Heart right ventricle (tissue), 16 donors: ENCODE results near the gene COG5. TPM values are rescaled to one million over a fixed set of nuclear protein-coding genes. Genes with fewer than 3 reads are reported as not detected.
A peak's percentile ranks its signal among the peaks of the same experiment; 100 is the strongest.

Experiments used
- ATAC-seq, 8 donors: fragments of 200-7000 bp; cut with Tn5 transposase; one replicate each; pipeline ENCODE4 v1.9.1; 2020; ENCODE audit warnings: mild to moderate bottlenecking in 8 of 8, moderate library complexity in 8 of 8, moderate number of reproducible peaks in 1 of 8
- DNase-seq, 2 donors: peaks; one replicate each; pipeline ENCODE4 v3.0.0-alpha.2; 2020
- H3K27ac ChIP-seq, 10 donors: fragments of 200-600 bp; sonication (generic) in 2 of 10; one replicate each; pipeline versions ENCODE4 v1.5.0 to v1.8.0; 2020 to 2022; ENCODE audit warnings: mild to moderate bottlenecking in 3 of 10
- H3K27me3 ChIP-seq, 7 donors: fragments of 200-600 bp; one replicate each; pipeline ENCODE4 v1.8.0; 2021 to 2022; ENCODE audit warnings: mild to moderate bottlenecking in 2 of 7
- H3K36me3 ChIP-seq, 9 donors: fragments of 200-600 bp; sonication (generic) in 1 of 9; one replicate each; pipeline versions ENCODE4 v1.5.0 to v1.8.0; 2020 to 2022; ENCODE audit warnings: mild to moderate bottlenecking in 2 of 9
- H3K4me1 ChIP-seq, 9 donors: fragments of 200-600 bp; sonication (generic) in 1 of 9; one replicate each; pipeline versions ENCODE4 v1.5.0 to v1.8.0; 2020 to 2022; ENCODE audit warnings: mild to moderate bottlenecking in 4 of 9
- H3K4me3 ChIP-seq, 10 donors: fragments of 200-600 bp; sonication (generic) in 2 of 10; one replicate each; pipeline versions ENCODE4 v1.5.0 to v1.8.0; 2020 to 2022; ENCODE audit warnings: mild to moderate bottlenecking in 7 of 10, moderate library complexity in 2 of 10
- H3K9me3 ChIP-seq, 11 donors: fragments of 200-600 bp in 10 of 11; sonication (generic) in 2 of 11; one replicate each; pipeline versions ENCODE4 v1.5.0 to v1.8.0; 2013 to 2022; ENCODE audit warnings: mild to moderate bottlenecking in 2 of 11, control low read depth in 1 of 11, moderate library complexity in 1 of 11
- WGBS, 2 donors: extraction: QIAGEN DNeasy Blood & Tissue Kit; methylation state at CpG; one replicate each; pipeline ENCODE4 v1.1.7; 2013; ENCODE audit warnings: inconsistent platforms in 1 of 2; 5-methylcytosine and 5-hydroxymethylcytosine counted together
- intact Hi-C, 10 donors: fragments of 100-400 bp; cut with DNase I; formaldehyde crosslinking; loops; one replicate each; pipeline versions ENCODE4 v1.11.1 to v1.14.2; 2022
- polyA plus RNA-seq, 2 donors: library from polyadenylated mRNA; stranded (reverse); fragments of 200-250 nt; gene quantifications; one replicate each; pipeline ENCODE4 v1.2.3, GENCODE V29; 2013
- total RNA-seq, 10 donors: library from RNA; stranded (reverse); fragmentation: NEBNext Ultra II Directional in 3 of 10; extraction: Animal tissue kit (Norgen Biotek cat#: 25700) in 3 of 10; gene quantifications; one replicate each; pipeline versions ENCODE4 v1.2.1 to v1.2.4, GENCODE V29; 2021 to 2023
- TF ChIP-seq, protein P1 (sequence below), 9 donors: fragments of 200-600 bp; sonication (generic) in 2 of 9; IDR thresholded peaks; one replicate each; pipeline versions ENCODE4 v1.5.0 to v1.8.0; 2021 to 2022; ENCODE audit warnings: antibody characterized with exemption in 9 of 9, mild to moderate bottlenecking in 5 of 9, moderate library complexity in 1 of 9
- donor health status: Arrhythmogenic right ventricular cardiomyopathy.
- donor health status: ischemic (EF 13 %, LVEDD 7.1; RV severe dilation, severe dysfunction).
- donor health status: healthy with polysubstance abuse.
- donor health status: DM: no; HTN: yes; CAD: no.
- donor health status: DM: no; HTN: no; CAD: no.
- donor health status: ischemic (EF 25% LVEDD 6.9; RV normal size, moderate dysfunction).
- donor health status: ischemic (EF 25% LVEDD 5.7; RV mildly dilated, moderate dysfunction).
- donor health status: healthy.
- donor health status: DM: yes; HTN: yes; CAD: no.
- donor health status: Ischemic cardiomyopathy.
- donor health status: ischemic (EF 35%, LVEDD 5.7; RV mildly dilated, moderate dysfunction).
- donor health status: nonischemic (EF 11% LVEDD 7.7; RV severe dilation, severe dysfunction).
- donor health status: DM: yes; HTN: yes; CAD: no.
- donor health status: PGD.
- donor health status: ischemic (EF 29% LVEDD 5.4; RV normal size, mild dysfunction).
- donor health status: nonischemic (EF 23%, LVEDD 6.1; RV moderate dilation, normal function).

COG5 gene
- total and polyA plus RNA-seq, 12 donors: 8.4 to 65.8 (median 52.2) TPM

DNA sequence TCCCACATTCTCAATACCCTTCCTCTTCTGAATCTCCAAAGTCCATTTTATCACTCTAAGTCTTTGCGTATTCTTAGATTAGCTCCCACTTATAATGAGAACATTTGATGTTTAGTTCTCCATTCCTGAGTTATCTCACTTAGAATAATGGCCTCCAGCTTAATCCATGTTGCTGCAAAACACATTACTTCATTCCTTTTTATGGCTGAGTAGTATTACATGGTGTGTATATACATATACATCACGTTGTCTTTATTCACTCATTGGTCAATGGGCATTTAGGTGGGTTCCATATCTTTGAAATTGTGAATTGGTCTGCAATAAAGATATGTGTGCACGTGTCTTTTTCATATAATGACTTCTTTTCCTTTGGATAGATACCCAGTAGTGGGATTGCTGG is 61.6 kb downstream of the COG5 start:
- DNase-seq (no peak), ATAC-seq (no peak)
- Histone ChIP-seq H3K36me3 (peaks cover 0 to 11% (median 0%) of the 10 kb centered on the region in 9 donors), H3K9me3 (peaks cover 0 to 3% (median 0%) of the 10 kb centered on the region in 11 donors), H3K4me1 (peaks cover 4 to 20% (median 11%) of the 10 kb centered on the region in 9 donors), H3K27me3 (no peaks in the 10 kb centered on the region), H3K27ac (no peak overlapping the region), H3K4me3 (no peak overlapping the region)
- intact Hi-C loops: no loop called here
- TF ChIP-seq, protein P1, sequence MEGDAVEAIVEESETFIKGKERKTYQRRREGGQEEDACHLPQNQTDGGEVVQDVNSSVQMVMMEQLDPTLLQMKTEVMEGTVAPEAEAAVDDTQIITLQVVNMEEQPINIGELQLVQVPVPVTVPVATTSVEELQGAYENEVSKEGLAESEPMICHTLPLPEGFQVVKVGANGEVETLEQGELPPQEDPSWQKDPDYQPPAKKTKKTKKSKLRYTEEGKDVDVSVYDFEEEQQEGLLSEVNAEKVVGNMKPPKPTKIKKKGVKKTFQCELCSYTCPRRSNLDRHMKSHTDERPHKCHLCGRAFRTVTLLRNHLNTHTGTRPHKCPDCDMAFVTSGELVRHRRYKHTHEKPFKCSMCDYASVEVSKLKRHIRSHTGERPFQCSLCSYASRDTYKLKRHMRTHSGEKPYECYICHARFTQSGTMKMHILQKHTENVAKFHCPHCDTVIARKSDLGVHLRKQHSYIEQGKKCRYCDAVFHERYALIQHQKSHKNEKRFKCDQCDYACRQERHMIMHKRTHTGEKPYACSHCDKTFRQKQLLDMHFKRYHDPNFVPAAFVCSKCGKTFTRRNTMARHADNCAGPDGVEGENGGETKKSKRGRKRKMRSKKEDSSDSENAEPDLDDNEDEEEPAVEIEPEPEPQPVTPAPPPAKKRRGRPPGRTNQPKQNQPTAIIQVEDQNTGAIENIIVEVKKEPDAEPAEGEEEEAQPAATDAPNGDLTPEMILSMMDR (IDR thresholded peaks at IDR 0.05): no peak
- 79 to 84% methylated on average over 3 of the region's 3 CpGs for WGBS, 2 donors

DNA sequence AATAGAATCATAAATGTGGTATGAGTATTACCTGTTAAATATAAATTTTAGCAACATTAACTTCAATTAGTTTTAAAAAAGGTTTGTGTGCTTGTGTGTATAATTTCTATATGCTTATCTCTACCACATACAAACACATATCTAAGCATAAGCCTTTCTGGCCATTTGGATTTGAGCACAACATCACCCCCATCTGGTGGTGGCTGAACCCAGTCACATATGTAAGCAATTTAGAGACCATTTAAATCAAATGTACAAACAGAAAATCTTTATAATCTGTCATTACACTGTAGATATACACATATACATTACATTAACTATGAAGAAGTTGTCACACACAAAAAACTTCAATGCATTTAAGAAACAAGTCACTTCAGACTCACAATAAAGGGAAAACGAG is 62.1 kb downstream of the COG5 start:
- Histone ChIP-seq H3K27me3 (no peaks in the 10 kb centered on the region), H3K27ac (no peak overlapping the region), H3K36me3 (peaks cover 0 to 11% (median 0%) of the 10 kb centered on the region in 9 donors), H3K4me3 (no peak overlapping the region), H3K9me3 (peaks cover 0 to 6% (median 0%) of the 10 kb centered on the region in 11 donors), H3K4me1 (peaks cover under 1 to 14% (median 6%) of the 10 kb centered on the region in 9 donors)
- TF ChIP-seq, protein P1 (IDR thresholded peaks at IDR 0.05): peak in 8 of 9 donors; percentile 12 to 51 (median 35)
- DNase-seq (no peak), ATAC-seq (peak in 1 of 8 donors; percentile 43)
- 68 to 93% methylated on average over 1 of the region's 1 CpG for WGBS, 2 donors
- intact Hi-C loops: no loop called here

DNA sequence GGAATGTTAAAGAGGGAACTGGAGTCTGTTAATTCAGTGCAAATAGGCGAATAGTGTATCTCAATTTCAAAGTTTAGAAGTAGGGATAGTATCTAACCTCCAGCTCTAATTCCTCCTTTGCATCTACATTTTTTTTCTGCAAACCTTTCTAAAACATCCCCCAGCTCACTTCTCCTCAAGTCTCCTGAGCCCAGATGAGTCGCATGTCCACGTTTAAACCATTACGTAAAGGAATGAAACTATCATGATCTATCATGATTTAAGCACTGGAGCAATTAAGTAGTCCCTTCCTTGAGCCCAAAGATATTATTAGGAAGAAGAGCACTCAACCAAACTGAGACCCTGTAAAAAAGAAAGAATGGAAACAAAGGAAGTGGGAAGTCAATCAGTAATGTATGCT is 64.0 kb downstream of the COG5 start:
- Histone ChIP-seq H3K4me1 (peaks cover 0 to 11% (median 0%) of the 10 kb centered on the region in 9 donors), H3K27ac (no peak overlapping the region), H3K4me3 (no peak overlapping the region), H3K36me3 (peaks cover 0 to 3% (median 0%) of the 10 kb centered on the region in 9 donors), H3K27me3 (no peaks in the 10 kb centered on the region), H3K9me3 (peaks cover 0 to 6% (median 0%) of the 10 kb centered on the region in 11 donors)
- TF ChIP-seq, protein P1 (IDR thresholded peaks at IDR 0.05): no peak
- no peak for DNase-seq
- 83 to 86% methylated on average over 4 of the region's 4 CpGs for WGBS, 2 donors
- no peak for ATAC-seq
- intact Hi-C loops: no loop called here

DNA sequence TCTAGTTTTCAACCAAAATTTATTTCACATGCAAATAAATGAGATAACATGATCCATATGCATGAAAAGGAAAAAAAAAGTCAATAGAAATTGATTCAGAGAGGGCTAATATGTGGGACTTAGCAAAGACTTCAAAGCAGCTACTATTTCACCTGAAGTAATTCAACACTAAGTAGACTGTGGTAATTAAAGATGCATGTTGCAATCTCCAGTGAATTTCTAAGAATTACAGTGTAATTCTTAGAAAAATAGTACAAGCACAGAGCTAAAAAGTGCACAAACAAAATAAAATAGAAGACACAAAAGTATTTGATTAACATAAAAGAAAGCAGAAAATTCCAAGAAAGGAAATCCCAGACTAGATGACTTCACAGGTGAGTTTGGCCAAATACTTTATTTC is 68.2 kb downstream of the COG5 start:
- peaks cover 0 to 16% (median 3%) of the 10 kb centered on the region in 9 donors for H3K4me1 ChIP-seq
- peak overlapping the region in 1 of 10 donors; percentile 35 for H3K27ac ChIP-seq
- DNase-seq (no peak), ATAC-seq (no peak)
- H3K4me3 ChIP-seq: no peak overlapping the region
- intact Hi-C loops: loop anchor here in 1 of 10 donors (2.0 kb wide), 1 partner anchor 27 kb away; no protein-coding TSS in a partner anchor
- no peaks in the 10 kb centered on the region for H3K36me3 ChIP-seq
- peaks cover 0 to 6% (median 0%) of the 10 kb centered on the region in 11 donors for H3K9me3 ChIP-seq
- TF ChIP-seq, protein P1 (IDR thresholded peaks at IDR 0.05): no peak
- no peaks in the 10 kb centered on the region for H3K27me3 ChIP-seq
